Measurements from ENCODE around the gene RAVER2. TPM values are rescaled to one million over a fixed set of nuclear protein-coding genes. Genes with fewer than 3 reads are reported as not detected.
A peak's percentile ranks its signal among the peaks of the same experiment; 100 is the strongest.

RAVER2 gene
- total RNA-seq, 1 donor: 7.2 TPM

- TF ChIP-seq, protein P1, sequence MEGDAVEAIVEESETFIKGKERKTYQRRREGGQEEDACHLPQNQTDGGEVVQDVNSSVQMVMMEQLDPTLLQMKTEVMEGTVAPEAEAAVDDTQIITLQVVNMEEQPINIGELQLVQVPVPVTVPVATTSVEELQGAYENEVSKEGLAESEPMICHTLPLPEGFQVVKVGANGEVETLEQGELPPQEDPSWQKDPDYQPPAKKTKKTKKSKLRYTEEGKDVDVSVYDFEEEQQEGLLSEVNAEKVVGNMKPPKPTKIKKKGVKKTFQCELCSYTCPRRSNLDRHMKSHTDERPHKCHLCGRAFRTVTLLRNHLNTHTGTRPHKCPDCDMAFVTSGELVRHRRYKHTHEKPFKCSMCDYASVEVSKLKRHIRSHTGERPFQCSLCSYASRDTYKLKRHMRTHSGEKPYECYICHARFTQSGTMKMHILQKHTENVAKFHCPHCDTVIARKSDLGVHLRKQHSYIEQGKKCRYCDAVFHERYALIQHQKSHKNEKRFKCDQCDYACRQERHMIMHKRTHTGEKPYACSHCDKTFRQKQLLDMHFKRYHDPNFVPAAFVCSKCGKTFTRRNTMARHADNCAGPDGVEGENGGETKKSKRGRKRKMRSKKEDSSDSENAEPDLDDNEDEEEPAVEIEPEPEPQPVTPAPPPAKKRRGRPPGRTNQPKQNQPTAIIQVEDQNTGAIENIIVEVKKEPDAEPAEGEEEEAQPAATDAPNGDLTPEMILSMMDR (IDR thresholded peaks at IDR 0.05; ENCODE audit: insufficient read depth, low read length): no peak
- H3K4me3 ChIP-seq (ENCODE audit: low read depth, low read length): no peak overlapping the region
- no peak for DNase-seq (ENCODE audit: low read depth)
Measured at GRCh38 chr1:64848803-64849202, 103.9 kb downstream of the RAVER2 start.

- TF ChIP-seq, protein P1 (IDR thresholded peaks at IDR 0.05; ENCODE audit: insufficient read depth, low read length): no peak
- DNase-seq (ENCODE audit: low read depth): no peak
- no peak overlapping the region for H3K4me3 ChIP-seq (ENCODE audit: low read depth, low read length)
Measured at GRCh38 chr1:64849942-64850341, 105.1 kb downstream of the RAVER2 start.

DNA sequence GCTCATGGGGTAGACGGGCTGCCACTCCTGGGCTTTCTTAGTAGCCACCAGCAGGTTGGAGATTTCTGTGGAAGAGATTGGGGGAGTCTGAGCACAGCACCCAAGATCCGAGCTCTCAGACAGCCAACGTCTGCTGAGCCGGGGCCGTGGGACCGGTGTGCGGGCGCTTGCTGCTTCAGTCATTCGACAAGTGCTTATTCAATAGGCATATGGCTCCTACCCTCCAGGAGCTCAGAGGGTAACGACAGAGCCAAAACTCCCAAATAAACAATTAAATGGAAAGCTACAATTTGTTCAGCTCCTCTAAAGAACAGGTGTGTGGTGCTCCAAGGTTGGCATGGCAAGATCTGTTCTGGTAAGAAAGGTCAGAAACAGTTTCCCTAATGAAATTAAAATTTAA, 106.0 kb downstream of the RAVER2 start:
- H3K4me3 ChIP-seq (ENCODE audit: low read depth, low read length): no peak overlapping the region
- no peak for DNase-seq (ENCODE audit: low read depth)
- TF ChIP-seq, protein P1 (IDR thresholded peaks at IDR 0.05; ENCODE audit: insufficient read depth, low read length): no peak

- H3K4me3 ChIP-seq (ENCODE audit: low read depth, low read length): no peak overlapping the region
- TF ChIP-seq, protein P1 (IDR thresholded peaks at IDR 0.05; ENCODE audit: insufficient read depth, low read length): no peak
- DNase-seq (ENCODE audit: low read depth): no peak
Measured at GRCh38 chr1:64851664-64852063, 106.8 kb downstream of the RAVER2 start.

DNA sequence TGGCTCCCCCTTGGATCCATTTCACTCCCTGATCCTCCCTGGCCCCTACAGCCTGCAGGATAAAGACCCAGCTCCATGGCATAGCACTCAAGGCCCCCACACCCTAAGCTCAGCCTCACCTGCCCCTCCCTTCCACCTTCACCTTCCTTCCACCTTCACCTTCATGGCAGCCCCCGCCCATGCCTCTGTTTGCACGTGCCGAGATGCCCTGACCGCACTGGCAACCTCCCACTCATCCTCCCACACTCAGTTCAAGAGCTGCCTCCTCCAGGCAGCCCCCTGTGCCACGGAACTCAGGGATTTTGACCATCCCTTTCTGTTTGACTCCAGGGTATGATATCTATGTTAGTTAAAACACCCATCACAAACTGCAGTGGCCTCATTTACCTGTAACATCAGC, 109.8 kb downstream of the RAVER2 start:
- no peak for DNase-seq (ENCODE audit: low read depth)
- TF ChIP-seq, protein P1 (IDR thresholded peaks at IDR 0.05; ENCODE audit: insufficient read depth, low read length): no peak
- H3K4me3 ChIP-seq (ENCODE audit: low read depth, low read length): no peak overlapping the region

- TF ChIP-seq, protein P1 (IDR thresholded peaks at IDR 0.05; ENCODE audit: insufficient read depth, low read length): no peak
- no peak for DNase-seq (ENCODE audit: low read depth)
- H3K4me3 ChIP-seq (ENCODE audit: low read depth, low read length): no peak overlapping the region
Measured at GRCh38 chr1:64855557-64855956, 110.7 kb downstream of the RAVER2 start.

- DNase-seq (ENCODE audit: low read depth): peak; percentile 9
- H3K4me3 ChIP-seq (ENCODE audit: low read depth, low read length): no peak overlapping the region
- TF ChIP-seq, protein P1 (IDR thresholded peaks at IDR 0.05; ENCODE audit: insufficient read depth, low read length): no peak
Measured at GRCh38 chr1:64856553-64856952, 111.7 kb downstream of the RAVER2 start.

Data from fibroblast of the aortic adventitia (primary cell).